ENCODE data around the gene PTBP2. TPM values are rescaled to one million over a fixed set of nuclear protein-coding genes. Genes with fewer than 3 reads are reported as not detected.
A peak's percentile ranks its signal among the peaks of the same experiment; 100 is the strongest.

Gene PTBP2
- total RNA-seq, 1 experiment from 2014 or later, result 29.1 TPM

DNA sequence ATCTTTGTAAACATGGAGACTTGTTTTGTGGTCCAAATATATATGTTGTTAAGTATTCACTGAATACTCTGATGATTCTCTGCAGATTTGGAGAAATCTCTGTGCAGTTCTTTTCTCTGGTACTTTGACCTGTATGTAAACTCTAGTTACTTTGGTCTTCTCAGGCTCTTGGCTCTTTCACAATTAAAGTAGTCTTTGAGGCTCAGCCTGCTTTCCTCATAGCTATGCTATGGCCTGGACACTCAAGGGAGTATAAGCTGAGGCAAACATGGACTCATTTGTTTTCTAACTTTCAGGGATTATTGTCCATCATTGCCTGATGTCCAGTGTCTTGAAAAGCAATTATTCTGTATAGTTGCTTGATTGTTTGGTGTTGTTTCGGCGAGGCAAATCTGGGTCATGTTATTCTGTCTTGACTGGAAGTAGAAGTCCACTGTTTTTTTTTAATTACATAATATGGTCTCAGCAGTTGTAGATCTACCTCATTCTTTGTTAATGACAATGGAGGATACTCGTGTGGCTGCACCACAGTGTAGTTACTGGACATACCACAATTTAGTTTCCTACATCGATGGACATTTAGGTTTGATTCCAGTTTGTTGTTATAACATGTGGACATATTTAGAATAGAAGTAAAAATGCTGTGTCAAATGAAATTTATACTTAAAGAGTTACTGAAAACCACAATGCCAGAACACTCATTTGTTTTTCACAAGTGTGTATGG lies 9.2 kb downstream of the PTBP2 start:
- no peaks in the 10 kb centered on the region for H3K4me1 ChIP-seq (ENCODE audit: insufficient read depth, low read length, poor library complexity, severe bottlenecking)
- peaks cover 13% of the 10 kb centered on the region for H3K9me3 ChIP-seq (ENCODE audit: low read depth, low read length, poor library complexity, severe bottlenecking)
- no peak overlapping the region for H3K4me3 ChIP-seq (ENCODE audit: low read depth, low read length, poor library complexity, severe bottlenecking)
- intact Hi-C loops (cut with micrococcal nuclease; ENCODE audit: unreplicated experiment), result no loop called here
- peaks cover 93% of the 10 kb centered on the region for H3K36me3 ChIP-seq (ENCODE audit: insufficient read depth, low read length, poor library complexity, severe bottlenecking)
- H3K27ac ChIP-seq (ENCODE audit: low read depth, low read length, poor library complexity, severe bottlenecking), result no peak overlapping the region
- DNase-seq (ENCODE audit: low spot score), result no peak
- no TSS peak for BruUV-seq (replicated peaks)
- ChIA-PET POLR2A (ENCODE audit: low non-redundant PET) (no interaction called here), CTCF (no interaction called here)
- no peaks in the 10 kb centered on the region for H3K27me3 ChIP-seq (replicated peaks; ENCODE audit: insufficient read depth, low read depth, low read length, poor library complexity)
- TF ChIP-seq EZH2 (IDR thresholded peaks at IDR 0.05; ENCODE audit: borderline replicate concordance, low read depth, low read length, poor library complexity, severe bottlenecking), result no peak
- TF ChIP-seq, protein P1, sequence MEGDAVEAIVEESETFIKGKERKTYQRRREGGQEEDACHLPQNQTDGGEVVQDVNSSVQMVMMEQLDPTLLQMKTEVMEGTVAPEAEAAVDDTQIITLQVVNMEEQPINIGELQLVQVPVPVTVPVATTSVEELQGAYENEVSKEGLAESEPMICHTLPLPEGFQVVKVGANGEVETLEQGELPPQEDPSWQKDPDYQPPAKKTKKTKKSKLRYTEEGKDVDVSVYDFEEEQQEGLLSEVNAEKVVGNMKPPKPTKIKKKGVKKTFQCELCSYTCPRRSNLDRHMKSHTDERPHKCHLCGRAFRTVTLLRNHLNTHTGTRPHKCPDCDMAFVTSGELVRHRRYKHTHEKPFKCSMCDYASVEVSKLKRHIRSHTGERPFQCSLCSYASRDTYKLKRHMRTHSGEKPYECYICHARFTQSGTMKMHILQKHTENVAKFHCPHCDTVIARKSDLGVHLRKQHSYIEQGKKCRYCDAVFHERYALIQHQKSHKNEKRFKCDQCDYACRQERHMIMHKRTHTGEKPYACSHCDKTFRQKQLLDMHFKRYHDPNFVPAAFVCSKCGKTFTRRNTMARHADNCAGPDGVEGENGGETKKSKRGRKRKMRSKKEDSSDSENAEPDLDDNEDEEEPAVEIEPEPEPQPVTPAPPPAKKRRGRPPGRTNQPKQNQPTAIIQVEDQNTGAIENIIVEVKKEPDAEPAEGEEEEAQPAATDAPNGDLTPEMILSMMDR (conservative IDR thresholded peaks at IDR 0.05; ENCODE audit: low read depth, low read length), result no peak

GRCh38 chr1:96741335-96741734 lies 19.8 kb downstream of the PTBP2 start:
- TF ChIP-seq, protein P1 (conservative IDR thresholded peaks at IDR 0.05; ENCODE audit: low read depth, low read length), result no peak
- no peak for TF ChIP-seq EZH2 (IDR thresholded peaks at IDR 0.05; ENCODE audit: borderline replicate concordance, low read depth, low read length, poor library complexity, severe bottlenecking)
- Histone ChIP-seq H3K4me1 (ENCODE audit: insufficient read depth, low read length, poor library complexity, severe bottlenecking) (peaks cover 5% of the 10 kb centered on the region), H3K4me3 (ENCODE audit: low read depth, low read length, poor library complexity, severe bottlenecking) (no peak overlapping the region), H3K9me3 (ENCODE audit: low read depth, low read length, poor library complexity, severe bottlenecking) (peaks cover 3% of the 10 kb centered on the region), H3K27ac (ENCODE audit: low read depth, low read length, poor library complexity, severe bottlenecking) (peak overlapping the region; percentile 25), H3K27me3 (replicated peaks; ENCODE audit: insufficient read depth, low read depth, low read length, poor library complexity) (no peaks in the 10 kb centered on the region), H3K36me3 (ENCODE audit: insufficient read depth, low read length, poor library complexity, severe bottlenecking) (peaks cover 30% of the 10 kb centered on the region)
- CTCF ChIA-PET, result no interaction called here
- intact Hi-C loops (cut with micrococcal nuclease; ENCODE audit: unreplicated experiment), result no loop called here
- POLR2A ChIA-PET (ENCODE audit: low non-redundant PET), result interaction anchor here (0.5 kb wide), 1 partner anchor 15 kb away, joined by 8 read pairs; no protein-coding TSS in a partner anchor
- BruUV-seq (replicated peaks), result no TSS peak
- no peak for DNase-seq (ENCODE audit: low spot score)

DNA sequence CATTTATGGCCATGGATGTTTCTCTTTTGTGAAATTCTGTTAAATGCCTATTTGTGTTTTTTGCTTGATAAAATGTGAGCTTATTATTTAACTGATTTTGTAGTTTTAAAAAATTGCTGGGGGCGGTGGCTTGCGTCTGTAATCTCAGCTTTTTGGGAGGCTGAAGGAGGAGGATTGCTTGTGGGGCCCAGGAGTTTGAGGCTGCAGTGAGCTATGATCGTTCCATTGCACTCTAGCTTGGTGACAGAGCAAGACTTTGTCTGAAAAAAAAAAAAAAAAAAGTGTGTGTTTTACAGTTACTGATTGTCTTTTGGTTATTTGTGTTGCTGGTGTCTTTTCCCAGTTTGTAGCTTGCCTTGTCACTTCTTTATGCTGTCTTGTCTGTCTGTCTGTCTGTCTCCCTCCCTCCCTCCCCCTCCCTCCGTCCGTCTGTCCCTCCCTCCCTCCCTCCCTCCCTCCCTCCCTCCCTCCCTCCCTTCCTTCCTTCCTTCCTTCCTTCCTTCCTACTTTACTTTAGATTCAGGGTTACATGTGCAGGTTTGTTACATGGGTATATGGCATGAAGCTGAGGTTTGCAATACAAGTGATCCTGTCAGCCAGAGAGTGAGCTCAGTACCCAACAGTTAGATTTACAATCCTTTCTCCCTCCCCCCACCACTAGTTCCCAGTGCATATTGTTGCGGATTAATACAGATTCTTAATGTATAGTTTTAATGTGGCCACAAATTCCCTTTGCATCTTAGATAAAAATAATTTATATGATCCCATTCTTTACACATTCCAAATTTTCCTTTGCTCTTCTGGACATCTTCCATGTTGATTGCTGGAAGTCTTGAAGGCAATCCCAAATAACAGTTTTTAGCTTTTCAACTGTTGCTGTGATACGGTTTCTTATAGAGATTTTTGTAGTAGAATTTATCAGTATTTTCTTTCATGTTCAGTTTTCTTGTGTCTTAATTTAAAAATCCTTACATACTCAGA lies 25.1 kb downstream of the PTBP2 start:
- CTCF ChIA-PET, result interaction anchor here (0.6 to 1.1 kb wide), 2 partner anchors 511 to 1524 kb away, joined by 3 to 6 read pairs; no protein-coding TSS in a partner anchor
- no peak for TF ChIP-seq EZH2 (IDR thresholded peaks at IDR 0.05; ENCODE audit: borderline replicate concordance, low read depth, low read length, poor library complexity, severe bottlenecking)
- TF ChIP-seq, protein P1 (conservative IDR thresholded peaks at IDR 0.05; ENCODE audit: low read depth, low read length), result no peak
- DNase-seq (ENCODE audit: low spot score), result peak; percentile 34
- BruUV-seq (replicated peaks), result no TSS peak
- Histone ChIP-seq H3K27ac (ENCODE audit: low read depth, low read length, poor library complexity, severe bottlenecking) (no peak overlapping the region), H3K36me3 (ENCODE audit: insufficient read depth, low read length, poor library complexity, severe bottlenecking) (peaks cover 28% of the 10 kb centered on the region), H3K4me1 (ENCODE audit: insufficient read depth, low read length, poor library complexity, severe bottlenecking) (peaks cover 22% of the 10 kb centered on the region), H3K9me3 (ENCODE audit: low read depth, low read length, poor library complexity, severe bottlenecking) (no peaks in the 10 kb centered on the region), H3K4me3 (ENCODE audit: low read depth, low read length, poor library complexity, severe bottlenecking) (no peak overlapping the region), H3K27me3 (replicated peaks; ENCODE audit: insufficient read depth, low read depth, low read length, poor library complexity) (no peaks in the 10 kb centered on the region)
- intact Hi-C loops (cut with micrococcal nuclease; ENCODE audit: unreplicated experiment), result no loop called here
- POLR2A ChIA-PET (ENCODE audit: low non-redundant PET), result no interaction called here
